IPS-11a (cell line): ENCODE data around the gene GNAT2.

Experiments used
- H3K4me3 ChIP-seq: one replicate; pipeline ENCODE4 v1.5.1; 2013; ENCODE audit warnings: low read depth, low read length, control low read depth

The GNAT2 gene

GRCh38 chr1:109566982-109567381 lies 52.4 kb downstream of the GNAT2 start:
- no peak overlapping the region for H3K4me3 ChIP-seq

GRCh38 chr1:109565241-109565640 lies 54.2 kb downstream of the GNAT2 start:
- H3K4me3 ChIP-seq: no peak overlapping the region

- H3K4me3 ChIP-seq: no peak overlapping the region
These were observed 55.1 kb downstream of the GNAT2 start for GRCh38 chr1:109564194-109564878.

DNA sequence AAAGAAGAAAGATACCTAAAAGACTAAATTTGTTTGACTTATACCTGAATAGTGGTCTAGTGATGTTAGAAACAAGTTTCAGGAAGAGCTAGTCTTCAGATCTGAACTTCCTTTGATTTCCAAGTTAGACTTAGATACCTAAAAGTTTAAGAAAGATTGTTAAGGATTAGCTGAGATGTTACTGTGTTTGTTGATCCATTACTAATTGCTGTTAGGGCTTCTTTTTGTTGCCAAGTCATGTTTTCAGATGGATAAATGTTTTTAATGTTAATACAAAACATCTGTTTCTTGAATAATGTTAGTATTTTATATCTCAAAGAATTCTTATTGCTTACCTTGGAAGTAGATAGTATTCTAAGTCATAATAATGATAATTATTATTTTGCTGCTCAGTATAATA lies 59.4 kb downstream of the GNAT2 start:
- H3K4me3 ChIP-seq: no peak overlapping the region

GRCh38 chr1:109557520-109557919 lies 61.9 kb downstream of the GNAT2 start:
- no peak overlapping the region for H3K4me3 ChIP-seq

DNA sequence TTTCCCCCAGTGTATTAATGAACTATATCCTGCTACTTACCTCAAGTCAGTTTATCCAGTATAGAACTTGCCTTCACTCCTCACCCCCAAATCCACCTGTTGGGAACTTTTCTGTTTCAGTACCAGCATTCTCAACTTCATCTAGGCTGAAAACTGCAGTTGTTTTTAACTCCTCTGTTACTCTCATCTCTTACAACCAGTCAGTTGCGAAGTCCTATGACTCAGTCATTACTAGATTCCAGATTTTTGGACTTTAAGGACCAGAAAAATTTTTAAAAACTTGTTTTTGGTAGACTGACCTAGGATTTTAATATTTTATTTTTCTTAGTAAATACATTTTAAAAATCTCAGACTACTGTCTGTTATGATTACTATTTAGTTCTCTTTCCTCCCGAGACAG lies 62.9 kb downstream of the GNAT2 start:
- H3K4me3 ChIP-seq: no peak overlapping the region
